Keratinocyte (primary cell): Measurements from ENCODE around the gene PTGES3. TPM values are rescaled to one million over a fixed set of nuclear protein-coding genes. Genes with fewer than 3 reads are reported as not detected.
"Not testable (repeated sequence)": the region's sequence is repeated elsewhere in the genome, so short reads cannot be mapped to it uniquely, and the experiment has no call there.

Source experiments
- DNase-seq: peaks from one replicate; pipeline ENCODE4 v3.0.0-alpha.2; 2011; ENCODE audit warnings: low read depth, missing footprints, low spot score
- FAIRE-seq: peaks from 2 replicates; lab custom pipeline; 2011; peaks lifted over from hg19 to GRCh38; lab: Jason Lieb, UNC
- H2AFZ ChIP-seq: 2 replicates; pipeline ENCODE4 v1.6.0; 2012; ENCODE audit warnings: low read length, control low read depth, inconsistent platforms; ENCODE audit not compliant: control insufficient read depth
- H3K27ac ChIP-seq: 2 replicates; pipeline ENCODE4 v1.5.1; 2011; ENCODE audit warnings: low read length; ENCODE audit not compliant: control insufficient read depth, insufficient read depth
- H3K27me3 ChIP-seq: 3 replicates; pipeline ENCODE4 v1.6.0; 2011; ENCODE audit warnings: low read length; ENCODE audit not compliant: control insufficient read depth, insufficient read depth; ENCODE audit errors: extremely low read depth
- H3K36me3 ChIP-seq, 2 experiments: 2 replicates in 1 of 2; 3 replicates in 1 of 2; pipeline ENCODE4 v1.5.1; 2011; ENCODE audit warnings: low read length in 2 of 2, mild to moderate bottlenecking in 1 of 2; ENCODE audit not compliant: control insufficient read depth in 2 of 2, insufficient read depth in 2 of 2; ENCODE audit errors: extremely low read depth in 1 of 2
- H3K4me1 ChIP-seq: 3 replicates; pipeline ENCODE4 v1.5.1; 2011; ENCODE audit warnings: low read length; ENCODE audit not compliant: control insufficient read depth, insufficient read depth; ENCODE audit errors: extremely low read depth
- H3K4me2 ChIP-seq: 3 replicates; pipeline ENCODE4 v1.6.0; 2011; ENCODE audit warnings: low read depth, low read length; ENCODE audit not compliant: control insufficient read depth, insufficient read depth; ENCODE audit errors: extremely low read depth
- H3K4me3 ChIP-seq, 3 experiments: fragments of 200-600 bp in 1 of 3; sonication (generic) in 1 of 3; 2 replicates in 2 of 3; 3 replicates in 1 of 3; pipeline ENCODE4 v1.5.1; 2011 to 2016; ENCODE audit warnings: low read length in 3 of 3, mild to moderate bottlenecking in 3 of 3, control low read depth in 2 of 3, inconsistent platforms in 1 of 3, low read depth in 1 of 3, mixed read lengths in 1 of 3, mixed run types in 1 of 3, moderate library complexity in 1 of 3; ENCODE audit not compliant: control insufficient read depth in 2 of 3, insufficient read depth in 2 of 3; ENCODE audit errors: extremely low read depth in 1 of 3
- H3K79me2 ChIP-seq: 2 replicates; pipeline ENCODE4 v1.6.0; 2012; ENCODE audit warnings: low read length; ENCODE audit not compliant: control insufficient read depth, insufficient read depth
- H3K9ac ChIP-seq: 3 replicates; pipeline ENCODE4 v1.6.0; 2011; ENCODE audit warnings: low read length; ENCODE audit not compliant: control insufficient read depth, insufficient read depth; ENCODE audit errors: extremely low read depth
- H3K9me1 ChIP-seq: 3 replicates; pipeline ENCODE4 v1.6.0; 2011; ENCODE audit warnings: low read length; ENCODE audit not compliant: control insufficient read depth, insufficient read depth; ENCODE audit errors: extremely low read depth
- H3K9me3 ChIP-seq: 2 replicates; pipeline ENCODE4 v1.5.1; 2012; ENCODE audit warnings: low read depth, low read length; ENCODE audit not compliant: control insufficient read depth
- H4K20me1 ChIP-seq: 3 replicates; pipeline ENCODE4 v1.6.0; 2011; ENCODE audit warnings: low read length; ENCODE audit not compliant: control insufficient read depth, insufficient read depth; ENCODE audit errors: extremely low read depth
- CTCF ChIP-seq, 3 experiments: IDR thresholded peaks in 1 of 3; conservative IDR thresholded peaks in 1 of 3; optimal IDR thresholded peaks in 1 of 3; 2 replicates in 2 of 3; 3 replicates in 1 of 3; pipeline versions ENCODE3 to v1.5.1; 2011; ENCODE audit warnings: low read length in 3 of 3, mild to moderate bottlenecking in 3 of 3, moderate library complexity in 2 of 3, control low read depth in 1 of 3, inconsistent platforms in 1 of 3; ENCODE audit not compliant: insufficient read depth in 2 of 3; ENCODE audit errors: extremely low read depth in 1 of 3
- EZH2 ChIP-seq: IDR thresholded peaks from one replicate; pipeline ENCODE4 v1.6.1; 2012; ENCODE audit warnings: inconsistent platforms, mild to moderate bottlenecking, low read length, moderate library complexity
- dilution Hi-C: fragments of 300-500 bp; cut with MboI; formaldehyde crosslinking; loops from one replicate; pipeline ENCODE4 v1.7.0; 2020; ENCODE audit warnings: low sequenced_read_pairs; ENCODE audit not compliant: extremely low pct_ligation_motif_present
- polyA plus RNA-seq, 5 experiments: library from polyadenylated mRNA; depleted of rRNA in 3 of 5; stranded (reverse) in 3 of 5; stranded (forward) in 1 of 5; unstranded in 1 of 5; fragments of >200 nt; gene quantifications; 1 replicate in 1 of 5; 2 replicates in 3 of 5; 3 replicates in 1 of 5; pipeline versions ENCODE4 v1.2.1 to v1.2.3, GENCODE V29; 2011 to 2012; ENCODE audit warnings: missing spikeins in 2 of 5, low read depth in 1 of 5, low replicate concordance in 1 of 5

PTGES3 gene
- polyA plus RNA-seq, 1 donor (not counting 4 experiments of a cell fraction or from before 2014, with no cell fraction given) = 136 TPM

DNA sequence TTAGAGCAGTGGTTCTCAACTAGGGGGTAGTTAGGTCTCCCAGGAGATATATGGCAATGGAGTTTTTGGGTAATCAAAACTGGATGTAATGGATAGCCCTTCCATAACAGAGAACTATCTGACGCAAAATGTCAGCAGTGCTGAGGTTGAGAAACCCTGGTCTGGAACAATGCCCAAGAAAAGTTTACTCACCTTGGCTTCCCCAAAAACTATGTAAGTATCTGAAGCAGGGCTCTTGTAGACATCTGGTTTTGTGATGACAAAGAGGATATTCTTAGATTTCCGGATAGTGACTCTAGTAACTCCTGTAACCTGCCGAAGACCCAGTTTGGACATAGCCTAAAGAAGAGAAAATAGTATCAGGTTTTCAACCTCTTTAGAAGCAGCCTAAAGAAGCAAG, 25.3 kb upstream of the PTGES3 start:
- H3K9me1 ChIP-seq = no peaks in the 10 kb centered on the region
- DNase-seq = no peak
- H3K9me3 ChIP-seq = no peaks in the 10 kb centered on the region
- peaks cover 36% of the 10 kb centered on the region for H3K79me2 ChIP-seq
- H3K27me3 ChIP-seq = no peaks in the 10 kb centered on the region
- TF ChIP-seq EZH2 = no peak
- TF ChIP-seq CTCF (optimal IDR thresholded peaks at IDR 0.05 in 1 of 3, IDR thresholded peaks at IDR 0.05 in 1 of 3, conservative IDR thresholded peaks at IDR 0.05 in 1 of 3; ENCODE audit: extremely low read depth in 1 of 3, insufficient read depth in 2 of 3, low read length in 3 of 3) = no peak
- no peak overlapping the region for H3K4me3 ChIP-seq
- H3K36me3 ChIP-seq = peaks cover 30 to 34% of the 10 kb centered on the region in 2 experiments
- H3K27ac ChIP-seq = no peak overlapping the region
- H3K4me2 ChIP-seq = no peak overlapping the region
- H2AFZ ChIP-seq = no peak overlapping the region
- no peak overlapping the region for H3K9ac ChIP-seq
- peaks cover 31% of the 10 kb centered on the region for H4K20me1 ChIP-seq
- no peaks in the 10 kb centered on the region for H3K4me1 ChIP-seq
- dilution Hi-C loops = no loop called here
- no peak for FAIRE-seq

GRCh38 chr12:56709759-56710376, 21.8 kb upstream of the PTGES3 start:
- TF ChIP-seq CTCF (optimal IDR thresholded peaks at IDR 0.05 in 1 of 3, IDR thresholded peaks at IDR 0.05 in 1 of 3, conservative IDR thresholded peaks at IDR 0.05 in 1 of 3; ENCODE audit: extremely low read depth in 1 of 3, insufficient read depth in 2 of 3, low read length in 3 of 3) (no peak), EZH2 (no peak)
- no peak for FAIRE-seq
- dilution Hi-C loops = no loop called here

GRCh38 chr12:56704522-56704921, 16.4 kb upstream of the PTGES3 start:
- H3K9me1 ChIP-seq, H3K9ac ChIP-seq, H4K20me1 ChIP-seq, dilution Hi-C loops, FAIRE-seq, H3K79me2 ChIP-seq, H3K4me1 ChIP-seq, H3K4me2 ChIP-seq, H3K27ac ChIP-seq, H3K9me3 ChIP-seq, H3K36me3 ChIP-seq, H2AFZ ChIP-seq, H3K27me3 ChIP-seq, H3K4me3 ChIP-seq, DNase-seq: not testable (repeated sequence)

More at GRCh38 chr12:56709759-56710376, 21.8 kb upstream of the PTGES3 start:
- H3K9ac ChIP-seq = no peak overlapping the region
- peaks cover 4% of the 10 kb centered on the region for H3K4me1 ChIP-seq
- DNase-seq = no peak
- H3K9me1 ChIP-seq = no peaks in the 10 kb centered on the region
- peaks cover 10% of the 10 kb centered on the region for H4K20me1 ChIP-seq
- H3K9me3 ChIP-seq = no peaks in the 10 kb centered on the region
- H3K27ac ChIP-seq = no peak overlapping the region
- H3K79me2 ChIP-seq = peaks cover 8% of the 10 kb centered on the region
- H3K4me3 ChIP-seq = no peak overlapping the region
- H3K36me3 ChIP-seq = peaks cover 18 to 20% of the 10 kb centered on the region in 2 experiments
- H3K27me3 ChIP-seq = no peaks in the 10 kb centered on the region
- H2AFZ ChIP-seq = no peak overlapping the region
- H3K4me2 ChIP-seq = no peak overlapping the region
